GM10266 (cell line): ENCODE data around the gene DLL4.

Source experiments
- DNase-seq: peaks from one replicate; pipeline ENCODE4 v3.0.0; 2012; ENCODE audit errors: extremely low spot score
- CTCF ChIP-seq: IDR thresholded peaks from 2 replicates; pipeline ENCODE4 v1.5.1; 2012; ENCODE audit warnings: mild to moderate bottlenecking, low read depth; ENCODE audit not compliant: control insufficient read depth, insufficient read depth; ENCODE audit errors: missing control alignments

Gene DLL4

DNA sequence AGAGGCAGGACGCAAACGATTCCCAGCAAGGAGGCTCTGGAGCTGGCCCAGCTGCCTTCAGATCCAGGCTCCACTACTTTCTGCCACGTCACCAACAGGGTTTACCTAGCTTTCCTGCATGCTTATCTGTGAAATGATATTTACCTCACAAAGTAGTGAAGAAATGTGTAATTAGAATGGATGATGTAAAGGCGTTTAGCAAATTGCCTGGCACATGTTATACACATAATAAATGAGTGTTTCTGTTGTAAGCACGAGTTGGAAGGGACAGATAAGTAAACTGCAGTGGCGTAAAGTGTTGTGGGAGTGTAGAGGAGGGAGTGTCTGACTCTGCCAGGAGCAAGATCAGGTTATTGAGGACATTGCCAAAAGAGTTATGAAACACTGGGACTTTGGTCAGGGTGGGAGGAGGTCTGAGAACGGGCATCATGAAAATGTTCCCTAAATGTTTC lies 20.6 kb downstream of the DLL4 start:
- no peak for TF ChIP-seq CTCF
- DNase-seq, result no peak

GRCh38 chr15:40951764-40952163 lies 22.6 kb downstream of the DLL4 start:
- TF ChIP-seq CTCF, result no peak
- DNase-seq, result no peak

DNA sequence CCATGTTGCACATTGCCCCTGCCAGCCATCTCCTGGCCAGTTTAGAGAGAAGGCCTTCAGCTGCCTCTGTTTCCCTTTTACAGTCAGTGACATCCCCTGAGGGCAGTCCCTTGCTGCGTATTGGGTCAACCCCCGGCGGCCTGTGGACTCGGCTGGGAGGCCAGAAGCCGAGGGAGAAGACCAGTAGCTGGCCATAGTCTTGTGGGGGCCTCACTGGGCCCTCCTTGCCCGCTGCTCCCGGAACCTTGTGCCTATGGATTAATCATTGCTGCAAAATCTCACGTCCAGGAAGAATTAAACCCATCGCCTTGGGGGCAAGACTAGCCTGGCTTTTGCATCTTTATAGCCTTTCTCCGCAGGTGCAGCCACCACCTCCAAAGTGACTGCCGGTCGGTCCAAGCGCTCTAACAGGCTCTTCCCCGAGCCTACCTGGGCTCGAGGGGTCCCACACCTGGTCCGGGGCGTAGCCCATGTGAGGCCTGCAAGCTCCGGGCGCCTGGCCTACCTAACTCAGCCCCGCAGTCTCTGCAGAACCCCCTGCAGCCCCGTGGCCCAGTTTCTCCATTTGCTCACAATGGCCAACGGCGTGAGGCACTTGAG lies 23.3 kb downstream of the DLL4 start:
- DNase-seq, result peak; percentile 21
- TF ChIP-seq CTCF, result no peak

- DNase-seq, result peak; percentile 99
- peak; percentile 8 for TF ChIP-seq CTCF
These were observed 24.0 kb downstream of the DLL4 start, which contains the start of gene CHAC1 for GRCh38 chr15:40952901-40953712. Gene CHAC1 (plus strand): TSS chr15:40953471. CDS start chr15:40953584, 113 bp downstream.

DNA sequence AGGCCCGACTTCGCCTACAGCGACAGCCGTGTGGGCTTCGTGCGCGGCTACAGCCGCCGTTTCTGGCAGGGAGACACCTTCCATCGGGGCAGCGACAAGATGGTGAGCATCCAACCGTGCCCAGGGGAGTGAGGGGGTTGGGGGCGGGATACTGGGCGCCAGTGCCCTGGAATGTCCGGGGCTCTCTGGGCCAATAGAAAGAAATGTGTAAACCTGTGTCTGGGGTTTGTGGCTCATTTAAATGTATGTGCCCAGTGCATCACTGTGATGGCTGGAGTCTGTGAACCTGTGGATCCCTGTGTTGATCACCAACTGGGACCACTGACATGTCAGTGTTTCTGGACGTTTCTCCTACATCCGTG lies 24.6 kb downstream of the DLL4 start:
- DNase-seq, result no peak
- TF ChIP-seq CTCF, result no peak

- peak; percentile 25 for DNase-seq
These were observed 25.2 kb downstream of the DLL4 start for GRCh38 chr15:40954158-40954848.

GRCh38 chr15:40955141-40955903 lies 26.2 kb downstream of the DLL4 start:
- no peak for TF ChIP-seq CTCF
- DNase-seq, result no peak
